ENCODE results near the gene C6orf136.
A peak's percentile ranks its signal among the peaks of the same experiment; 100 is the strongest.

The C6orf136 gene

GRCh38 chr6:30683980-30684338 is 37.0 kb downstream of the C6orf136 start:
- DNase-seq (ENCODE audit: low read depth, low spot score), result no peak
- peak overlapping the region; percentile 87 for H3K4me3 ChIP-seq (ENCODE audit: low read length)

- DNase-seq (ENCODE audit: low read depth, low spot score), result peak; percentile 67
- H3K4me3 ChIP-seq (ENCODE audit: low read length), result peak overlapping the region; percentile 87
These were observed 37.6 kb downstream of the C6orf136 start for GRCh38 chr6:30684386-30685156.

DNA sequence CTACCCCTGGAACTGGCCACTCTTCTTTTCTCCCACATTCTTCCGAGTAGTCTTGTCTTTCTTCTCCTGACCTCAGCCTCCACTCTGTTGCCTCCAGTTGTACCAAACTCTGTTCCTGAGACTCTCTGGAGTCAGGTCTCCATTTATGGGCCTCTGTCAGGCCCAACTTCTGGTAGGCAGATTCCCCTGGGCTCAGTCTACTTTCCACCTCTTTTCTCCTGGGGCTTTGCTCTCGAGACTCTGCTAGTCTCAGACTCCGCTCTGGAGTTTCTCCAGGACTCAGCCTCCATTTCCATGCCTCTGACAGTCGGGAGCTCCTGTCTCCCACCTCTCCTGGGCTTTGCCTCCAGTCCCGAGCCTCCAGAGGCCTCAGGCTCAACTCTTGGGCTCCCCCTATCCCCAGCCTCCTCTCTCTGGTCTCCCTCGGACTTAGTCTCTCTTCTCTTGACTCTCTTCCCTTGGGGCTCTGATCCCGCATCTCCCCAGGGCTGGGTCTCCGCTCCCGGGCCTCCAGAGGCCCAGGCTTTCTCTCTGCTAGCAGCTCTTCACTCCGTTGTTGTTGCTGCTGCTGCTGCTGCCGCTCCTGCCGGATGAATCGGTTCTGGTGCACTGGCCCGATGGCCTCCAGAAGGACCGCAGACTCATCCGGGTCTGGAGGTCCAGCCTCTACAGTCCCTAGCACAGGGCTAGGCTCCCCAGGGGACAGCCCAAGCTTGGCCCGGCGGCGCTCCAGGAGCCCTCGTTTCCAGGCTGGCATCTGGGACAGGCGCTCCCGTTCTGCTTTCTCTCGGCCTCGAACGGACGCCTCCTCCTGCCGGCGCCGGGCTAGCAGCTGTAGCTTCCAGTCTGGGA is 38.5 kb downstream of the C6orf136 start:
- no peak for DNase-seq (ENCODE audit: low read depth, low spot score)
- peak overlapping the region; percentile 87 for H3K4me3 ChIP-seq (ENCODE audit: low read length)

GRCh38 chr6:30686009-30686907 is 39.3 kb downstream of the C6orf136 start, which contains the start of gene PPP1R18:
PPP1R18 (minus strand) TSS chr6:30686645; CDS start chr6:30686018, 627 bp downstream.
- no peak for DNase-seq (ENCODE audit: low read depth, low spot score)
- peak within 1 kb of the TSS; percentile 87 for H3K4me3 ChIP-seq (ENCODE audit: low read length)

- DNase-seq (ENCODE audit: low read depth, low spot score), result no peak
- peak overlapping the region; percentile 87 for H3K4me3 ChIP-seq (ENCODE audit: low read length)
These were observed 40.1 kb downstream of the C6orf136 start for GRCh38 chr6:30686908-30687658.

- DNase-seq (ENCODE audit: low read depth, low spot score), result no peak
- no peak overlapping the region for H3K4me3 ChIP-seq (ENCODE audit: low read length)
These were observed 40.9 kb downstream of the C6orf136 start for GRCh38 chr6:30687659-30688431.

DNA sequence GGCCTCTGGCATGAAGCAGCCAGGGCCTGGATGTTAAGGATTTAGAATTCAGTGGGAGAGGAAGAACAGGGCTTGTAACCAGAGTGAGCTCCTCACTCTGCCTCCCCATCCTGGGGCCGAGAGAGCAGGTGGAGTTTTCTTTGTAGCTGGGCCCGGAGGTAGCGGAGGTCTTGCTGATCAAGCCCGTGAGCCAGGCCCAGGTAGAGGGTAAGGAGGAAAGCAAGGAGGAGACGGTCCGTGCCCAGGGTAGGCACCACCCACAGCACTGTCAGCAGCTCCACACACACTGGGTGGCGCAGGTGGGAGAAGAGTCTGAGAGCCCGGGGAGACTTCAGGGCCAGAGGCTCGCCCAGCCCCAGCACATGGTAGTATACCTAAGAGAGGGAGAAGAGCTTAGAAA is 41.6 kb downstream of the C6orf136 start:
- no peak overlapping the region for H3K4me3 ChIP-seq (ENCODE audit: low read length)
- DNase-seq (ENCODE audit: low read depth, low spot score), result no peak

GRCh38 chr6:30689022-30689865 is 42.3 kb downstream of the C6orf136 start:
- H3K4me3 ChIP-seq (ENCODE audit: low read length), result peak overlapping the region; percentile 89
- DNase-seq (ENCODE audit: low read depth, low spot score), result no peak

- no peak for DNase-seq (ENCODE audit: low read depth, low spot score)
- peak overlapping the region; percentile 89 for H3K4me3 ChIP-seq (ENCODE audit: low read length)
These were observed 43.1 kb downstream of the C6orf136 start for GRCh38 chr6:30689985-30690384.

GRCh38 chr6:30690403-30691207 is 43.7 kb downstream of the C6orf136 start, which contains the start of gene NRM:
NRM (minus strand) TSS chr6:30690984; CDS start chr6:30690974, 10 bp downstream.
- peak within 1 kb of the TSS; percentile 89 for H3K4me3 ChIP-seq (ENCODE audit: low read length)
- DNase-seq (ENCODE audit: low read depth, low spot score), result no peak

DNA sequence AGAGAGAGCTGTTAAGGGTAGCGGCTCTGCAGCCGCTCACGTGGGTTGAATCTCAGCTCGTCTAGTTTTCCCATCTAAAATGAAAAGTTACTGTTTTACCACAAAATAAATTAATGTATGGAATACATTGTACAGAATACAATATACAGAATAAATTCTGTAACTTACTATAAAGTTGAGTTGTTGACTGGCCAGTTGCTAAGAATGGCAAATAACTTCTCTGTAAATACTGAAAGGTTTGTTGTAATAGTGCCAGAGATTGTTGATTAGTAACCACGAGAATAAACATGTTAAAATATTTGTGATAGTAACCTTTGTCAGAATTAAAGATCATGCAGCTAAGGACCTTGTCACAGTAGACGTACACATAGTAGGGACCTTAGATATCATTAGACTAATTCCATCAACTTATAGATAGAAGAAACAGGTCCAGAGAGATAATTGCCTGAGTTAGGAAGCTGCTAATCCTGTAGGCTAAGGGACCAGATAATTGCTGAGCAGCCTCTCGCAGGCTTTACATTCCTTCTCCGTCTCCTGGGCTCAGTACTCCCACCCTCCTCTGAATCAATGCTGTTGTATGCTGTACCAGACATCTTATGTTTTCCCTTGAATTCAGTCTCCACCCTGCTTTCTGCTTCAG is 44.4 kb downstream of the C6orf136 start:
- DNase-seq (ENCODE audit: low read depth, low spot score), result no peak
- H3K4me3 ChIP-seq (ENCODE audit: low read length), result peak overlapping the region; percentile 89

DNA sequence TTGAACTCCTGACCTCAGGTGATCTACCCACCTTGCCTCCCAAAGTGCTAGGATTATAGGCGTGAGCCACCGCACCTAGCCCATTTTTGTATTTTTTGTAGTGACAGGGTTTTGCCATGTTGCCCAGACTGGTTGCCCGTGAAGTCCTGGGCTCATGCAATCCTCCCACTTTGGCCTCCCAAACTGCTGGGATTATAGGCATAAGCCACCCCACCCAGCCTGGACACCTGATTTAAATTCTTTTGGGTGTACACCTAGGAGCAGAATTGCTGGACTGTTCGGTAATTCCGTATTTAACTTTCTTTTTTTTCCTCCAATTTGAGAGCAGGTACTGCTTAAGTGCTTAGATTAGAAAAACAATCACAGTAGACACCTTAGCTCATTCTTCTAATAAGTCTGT is 49.5 kb downstream of the C6orf136 start:
- no peak for DNase-seq (ENCODE audit: low read depth, low spot score)
- no peak overlapping the region for H3K4me3 ChIP-seq (ENCODE audit: low read length)

GRCh38 chr6:30700340-30700739 is 53.4 kb downstream of the C6orf136 start:
- H3K4me3 ChIP-seq (ENCODE audit: low read length), result no peak overlapping the region

More at GRCh38 chr6:30700340-30700739, 53.4 kb downstream of the C6orf136 start:
- no peak for DNase-seq (ENCODE audit: low read depth, low spot score)

Measured in Jurkat, Clone E6-1 (cell line).